DND-41 (cell line): ENCODE data around the gene CABLES2.

Experiments
- ATAC-seq: fragments of 200-7000 bp; cut with Tn5 transposase; 3 replicates; pipeline ENCODE4 v1.9.1; 2021; ENCODE audit warnings: low read depth; ENCODE audit not compliant: insufficient read depth
- DNase-seq: peaks from one replicate; pipeline ENCODE4 v3.0.0-alpha.2; 2020
- H2AFZ ChIP-seq: 2 replicates; pipeline ENCODE4 v1.6.0; 2012; ENCODE audit warnings: low read depth, low read length
- H3K27ac ChIP-seq: 2 replicates; pipeline ENCODE4 v1.5.1; 2012; ENCODE audit warnings: low read length, inconsistent platforms
- H3K27me3 ChIP-seq: fragments of 200-600 bp; sonication (generic); 2 replicates; pipeline ENCODE4 v1.6.0; 2012; ENCODE audit warnings: low read length, mild to moderate bottlenecking, inconsistent platforms; ENCODE audit not compliant: insufficient read depth, poor library complexity
- H3K36me3 ChIP-seq: 2 replicates; pipeline ENCODE4 v1.5.1; 2012; ENCODE audit warnings: low read length, inconsistent platforms; ENCODE audit not compliant: insufficient read depth
- H3K4me1 ChIP-seq: 2 replicates; pipeline ENCODE4 v1.5.1; 2012; ENCODE audit warnings: mild to moderate bottlenecking, low read length; ENCODE audit not compliant: insufficient read depth
- H3K4me2 ChIP-seq: 2 replicates; pipeline ENCODE4 v1.6.0; 2012; ENCODE audit warnings: mild to moderate bottlenecking, moderate library complexity, low read length, inconsistent platforms; ENCODE audit not compliant: insufficient read depth
- H3K4me3 ChIP-seq, 2 experiments: fragments of 200-600 bp in 1 of 2; shearing (Covaris generic) in 1 of 2; 2 replicates each; pipeline ENCODE4 v1.5.1; 2012 to 2016; ENCODE audit warnings: inconsistent platforms in 2 of 2, low read length in 2 of 2, mild to moderate bottlenecking in 2 of 2, low read depth in 1 of 2, moderate library complexity in 1 of 2
- H3K79me2 ChIP-seq: 2 replicates; pipeline ENCODE4 v1.6.0; 2012; ENCODE audit warnings: low read length, inconsistent platforms; ENCODE audit not compliant: insufficient read depth
- H3K9ac ChIP-seq: 2 replicates; pipeline ENCODE4 v1.6.0; 2012; ENCODE audit warnings: low read depth, mild to moderate bottlenecking, inconsistent platforms, low read length, moderate library complexity
- H3K9me3 ChIP-seq: 2 replicates; pipeline ENCODE4 v1.5.1; 2012; ENCODE audit warnings: low read length, moderate library complexity, mild to moderate bottlenecking, inconsistent platforms; ENCODE audit not compliant: insufficient read depth, severe bottlenecking
- H4K20me1 ChIP-seq: 2 replicates; pipeline ENCODE4 v1.6.0; 2012; ENCODE audit warnings: low read length; ENCODE audit not compliant: insufficient read depth
- EZH2 ChIP-seq: IDR thresholded peaks from 3 replicates; pipeline ENCODE4 v1.6.1; 2012; ENCODE audit warnings: borderline replicate concordance, low read depth, mild to moderate bottlenecking, moderate library complexity, low read length, inconsistent platforms; ENCODE audit not compliant: severe bottlenecking
- TF ChIP-seq, protein P1 (sequence below): IDR thresholded peaks from 2 replicates; pipeline ENCODE4 v1.5.1; 2012; ENCODE audit warnings: borderline replicate concordance, low read length, moderate library complexity, mild to moderate bottlenecking; ENCODE audit not compliant: poor library complexity, severe bottlenecking; ENCODE audit errors: extremely low read depth

CABLES2 gene

DNA sequence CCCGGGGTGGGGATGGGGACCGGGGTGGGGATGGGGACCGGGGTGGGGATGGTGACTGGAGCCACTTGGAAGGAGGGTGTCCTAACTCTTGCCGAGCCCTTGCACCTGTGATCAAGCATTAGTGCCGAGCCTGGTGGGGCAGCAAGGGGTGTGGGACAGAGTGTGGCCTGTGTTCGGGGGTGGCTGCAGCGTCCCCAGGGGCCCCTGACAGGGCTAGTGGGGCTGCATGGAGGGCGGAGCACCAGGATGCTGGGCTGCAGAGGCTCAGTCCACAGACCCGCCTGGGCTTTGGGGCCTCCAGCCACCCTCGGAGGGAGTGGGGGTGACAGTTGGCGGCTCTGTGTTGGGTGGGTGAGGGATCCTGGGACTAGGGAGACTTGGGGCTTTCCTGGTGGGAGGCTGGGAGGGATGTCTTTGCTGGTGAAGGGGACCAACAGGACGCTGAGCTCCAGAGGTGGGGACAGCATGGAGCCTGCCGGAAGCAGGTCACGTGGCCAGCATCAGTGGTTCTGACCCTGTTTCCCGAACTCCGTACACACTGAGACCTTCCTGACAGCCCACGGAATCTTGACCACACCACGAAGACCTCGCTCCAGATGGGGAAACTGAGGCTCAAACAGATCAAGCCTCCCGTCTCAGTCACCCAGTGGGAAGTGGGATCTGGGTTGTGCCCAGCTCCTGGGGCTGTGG lies 15.7 kb upstream of the CABLES2 start:
- no peaks in the 10 kb centered on the region for H3K36me3 ChIP-seq
- H3K9ac ChIP-seq, result no peak overlapping the region
- no peak overlapping the region for H3K27ac ChIP-seq
- no peak for DNase-seq
- no peaks in the 10 kb centered on the region for H3K4me1 ChIP-seq
- H3K9me3 ChIP-seq, result no peaks in the 10 kb centered on the region
- H2AFZ ChIP-seq, result no peak overlapping the region
- peaks cover 15% of the 10 kb centered on the region for H4K20me1 ChIP-seq
- no peak overlapping the region for H3K4me2 ChIP-seq
- no peaks in the 10 kb centered on the region for H3K79me2 ChIP-seq
- no peak overlapping the region for H3K4me3 ChIP-seq
- TF ChIP-seq, protein P1, sequence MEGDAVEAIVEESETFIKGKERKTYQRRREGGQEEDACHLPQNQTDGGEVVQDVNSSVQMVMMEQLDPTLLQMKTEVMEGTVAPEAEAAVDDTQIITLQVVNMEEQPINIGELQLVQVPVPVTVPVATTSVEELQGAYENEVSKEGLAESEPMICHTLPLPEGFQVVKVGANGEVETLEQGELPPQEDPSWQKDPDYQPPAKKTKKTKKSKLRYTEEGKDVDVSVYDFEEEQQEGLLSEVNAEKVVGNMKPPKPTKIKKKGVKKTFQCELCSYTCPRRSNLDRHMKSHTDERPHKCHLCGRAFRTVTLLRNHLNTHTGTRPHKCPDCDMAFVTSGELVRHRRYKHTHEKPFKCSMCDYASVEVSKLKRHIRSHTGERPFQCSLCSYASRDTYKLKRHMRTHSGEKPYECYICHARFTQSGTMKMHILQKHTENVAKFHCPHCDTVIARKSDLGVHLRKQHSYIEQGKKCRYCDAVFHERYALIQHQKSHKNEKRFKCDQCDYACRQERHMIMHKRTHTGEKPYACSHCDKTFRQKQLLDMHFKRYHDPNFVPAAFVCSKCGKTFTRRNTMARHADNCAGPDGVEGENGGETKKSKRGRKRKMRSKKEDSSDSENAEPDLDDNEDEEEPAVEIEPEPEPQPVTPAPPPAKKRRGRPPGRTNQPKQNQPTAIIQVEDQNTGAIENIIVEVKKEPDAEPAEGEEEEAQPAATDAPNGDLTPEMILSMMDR, result no peak
- no peak for TF ChIP-seq EZH2
- no peaks in the 10 kb centered on the region for H3K27me3 ChIP-seq
- ATAC-seq, result no peak

DNA sequence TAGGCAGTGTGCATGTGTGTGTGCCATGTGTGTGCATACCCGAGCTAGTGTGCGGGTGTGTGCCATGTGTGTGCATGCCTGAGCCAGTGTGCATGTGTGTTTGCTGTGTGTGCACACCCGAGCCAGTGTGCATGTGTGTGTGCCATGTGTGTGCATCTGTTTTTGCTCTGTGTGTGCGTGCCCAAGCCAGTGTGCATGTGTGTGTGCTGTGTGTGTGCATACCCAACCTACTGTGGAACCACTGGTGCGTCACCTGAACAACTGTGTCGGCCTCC lies 14.6 kb upstream of the CABLES2 start:
- Histone ChIP-seq H3K9ac (no peak overlapping the region), H3K27me3 (no peaks in the 10 kb centered on the region), H2AFZ (no peak overlapping the region), H3K4me1 (no peaks in the 10 kb centered on the region), H3K36me3 (no peaks in the 10 kb centered on the region), H4K20me1 (peaks cover 15% of the 10 kb centered on the region), H3K9me3 (no peaks in the 10 kb centered on the region), H3K4me2 (no peak overlapping the region), H3K4me3 (no peak overlapping the region), H3K79me2 (no peaks in the 10 kb centered on the region), H3K27ac (no peak overlapping the region)
- DNase-seq (no peak), ATAC-seq (no peak)
- no peak for TF ChIP-seq EZH2
- TF ChIP-seq, protein P1, result no peak

DNA sequence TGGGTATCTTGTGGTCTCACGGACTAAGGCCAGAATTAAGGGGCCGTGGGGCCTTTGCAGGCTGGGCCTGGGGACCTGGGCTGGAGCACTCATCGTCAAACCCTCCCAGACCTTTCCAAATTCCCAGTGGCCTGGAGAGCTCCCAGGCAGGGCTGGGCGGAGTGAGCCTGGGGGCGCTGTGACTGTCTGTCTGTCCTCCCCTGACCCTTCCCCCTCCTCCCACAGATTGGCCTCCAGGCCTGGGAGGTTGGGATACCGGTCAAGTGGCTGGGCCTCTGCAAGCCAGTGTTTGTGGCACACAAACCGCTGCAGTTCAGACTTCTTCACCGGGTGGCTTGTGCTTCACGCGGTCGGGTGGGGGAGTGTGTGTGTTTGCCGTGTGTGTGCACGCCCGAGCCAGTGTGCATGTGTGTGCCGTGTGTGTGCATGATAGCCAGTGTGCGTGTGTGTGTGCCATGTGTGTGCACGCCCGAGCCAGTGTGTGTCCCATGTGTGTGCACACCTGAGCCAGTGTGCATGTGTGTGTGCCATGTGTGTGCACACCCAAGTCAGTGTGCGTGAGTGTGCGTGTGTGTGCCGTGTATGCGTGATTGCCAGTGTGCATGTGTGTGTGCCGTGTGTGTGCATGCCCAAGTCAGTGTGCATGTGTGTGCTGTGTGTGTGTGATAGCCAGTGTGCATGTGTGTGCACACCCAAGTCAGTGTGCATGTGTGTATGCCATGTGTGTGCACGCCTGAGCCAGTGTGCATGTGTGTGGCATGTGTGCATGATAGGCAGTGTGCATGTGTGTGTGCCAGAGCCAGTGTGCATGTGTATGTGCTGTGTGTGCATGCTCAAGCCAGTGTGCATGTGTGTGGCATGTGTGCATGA lies 14.0 kb upstream of the CABLES2 start:
- no peak overlapping the region for H3K4me2 ChIP-seq
- H2AFZ ChIP-seq, result no peak overlapping the region
- H3K4me3 ChIP-seq, result no peak overlapping the region
- H3K27me3 ChIP-seq, result no peaks in the 10 kb centered on the region
- no peaks in the 10 kb centered on the region for H3K79me2 ChIP-seq
- ATAC-seq, result no peak
- H3K9ac ChIP-seq, result no peak overlapping the region
- H4K20me1 ChIP-seq, result peaks cover 12% of the 10 kb centered on the region
- TF ChIP-seq EZH2, result no peak
- TF ChIP-seq, protein P1, result no peak
- no peaks in the 10 kb centered on the region for H3K4me1 ChIP-seq
- H3K36me3 ChIP-seq, result no peaks in the 10 kb centered on the region
- no peaks in the 10 kb centered on the region for H3K9me3 ChIP-seq
- DNase-seq, result no peak
- H3K27ac ChIP-seq, result no peak overlapping the region
